HUES48 (cell line): Measurements from ENCODE around the gene SUSD6.

Source experiments
- H3K27ac ChIP-seq: one replicate; pipeline ENCODE4 v1.7.0; 2013; ENCODE audit warnings: low read depth, low read length, inconsistent platforms
- H3K27me3 ChIP-seq: 2 replicates; pipeline ENCODE4 v1.6.1; 2013; ENCODE audit warnings: mild to moderate bottlenecking, low read length; ENCODE audit not compliant: control insufficient read depth, insufficient read depth
- H3K36me3 ChIP-seq: 2 replicates; pipeline ENCODE4 v1.6.1; 2013; ENCODE audit warnings: low read length; ENCODE audit not compliant: control insufficient read depth, insufficient read depth
- H3K4me1 ChIP-seq: 2 replicates; pipeline ENCODE4 v1.6.1; 2013; ENCODE audit warnings: mild to moderate bottlenecking, low read length; ENCODE audit not compliant: control insufficient read depth, insufficient read depth
- H3K4me3 ChIP-seq: 2 replicates; pipeline ENCODE4 v1.5.1; 2013; ENCODE audit warnings: mild to moderate bottlenecking, low read depth, low read length
- H3K9ac ChIP-seq: 2 replicates; pipeline ENCODE4 v1.6.1; 2013; ENCODE audit warnings: mild to moderate bottlenecking, low read depth, low read length, moderate library complexity
- H3K9me3 ChIP-seq: 2 replicates; pipeline ENCODE4 v1.6.1; 2013; ENCODE audit warnings: low read length; ENCODE audit not compliant: control insufficient read depth, insufficient read depth

Gene SUSD6

DNA sequence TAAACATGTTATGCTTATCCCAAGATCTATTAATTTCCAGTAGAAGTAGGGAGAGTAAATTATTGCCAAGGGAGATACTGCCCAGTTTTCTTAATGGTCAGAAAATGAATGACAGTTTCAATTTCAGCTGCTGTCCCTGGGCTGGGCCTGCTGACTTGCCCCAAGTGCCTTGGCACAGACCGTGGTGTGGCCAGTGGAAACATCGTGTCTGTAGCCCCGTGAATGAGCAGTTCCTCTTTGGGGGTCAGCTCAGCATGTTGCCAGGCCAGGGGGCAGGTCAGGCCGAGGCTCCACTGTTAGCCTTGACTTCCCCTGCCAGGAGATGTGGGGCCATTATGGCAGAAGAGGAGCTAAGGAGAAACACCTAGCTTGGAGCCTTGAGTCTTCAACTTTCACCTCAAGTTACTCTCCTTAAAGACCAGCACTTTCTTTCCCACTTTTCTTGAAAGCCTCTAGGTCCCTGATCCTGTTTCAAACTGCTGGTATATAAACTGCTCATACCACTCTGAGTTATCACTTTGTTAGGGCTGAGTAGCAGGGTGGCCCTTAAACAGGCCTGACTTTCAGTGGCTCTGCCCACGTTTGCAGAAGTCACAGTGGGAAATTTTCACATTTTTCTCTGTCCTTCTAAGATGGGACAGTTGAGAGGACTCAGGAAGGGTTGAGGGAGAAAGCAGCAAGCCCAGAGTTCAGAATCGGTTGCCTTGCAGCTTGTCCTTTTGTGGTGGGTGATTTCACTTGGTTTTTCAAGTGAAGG, 73.2 kb downstream of the SUSD6 start:
- H3K27ac ChIP-seq, result no peak overlapping the region
- no peaks in the 10 kb centered on the region for H3K36me3 ChIP-seq
- no peaks in the 10 kb centered on the region for H3K9me3 ChIP-seq
- no peak overlapping the region for H3K9ac ChIP-seq
- H3K27me3 ChIP-seq, result no peaks in the 10 kb centered on the region
- H3K4me1 ChIP-seq, result no peaks in the 10 kb centered on the region
- no peak overlapping the region for H3K4me3 ChIP-seq

- Histone ChIP-seq H3K27me3 (no peaks in the 10 kb centered on the region), H3K27ac (no peak overlapping the region), H3K4me1 (no peaks in the 10 kb centered on the region), H3K9me3 (no peaks in the 10 kb centered on the region), H3K9ac (no peak overlapping the region), H3K36me3 (no peaks in the 10 kb centered on the region), H3K4me3 (no peak overlapping the region)
Observed at GRCh38 chr14:69685218-69685616, 73.8 kb downstream of the SUSD6 start.

DNA sequence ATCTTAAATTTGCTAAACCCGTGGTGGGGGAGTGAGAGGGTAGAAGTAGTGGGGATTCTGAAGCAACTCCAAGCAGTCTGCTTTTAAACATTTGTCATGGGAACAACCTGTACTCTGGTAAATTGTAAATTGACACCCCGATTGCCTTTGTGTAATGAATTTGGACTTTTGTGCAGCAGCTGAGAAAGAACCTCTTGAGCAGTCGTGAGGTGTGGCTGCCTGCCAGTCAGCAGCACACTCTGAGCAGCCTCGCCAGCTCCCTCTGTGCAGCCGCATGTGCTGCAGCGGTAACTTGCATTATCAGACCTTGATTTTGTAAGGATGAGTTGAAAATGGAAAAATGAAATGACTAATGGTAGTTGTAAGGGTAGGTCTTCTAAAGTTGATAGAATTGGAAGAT, 74.3 kb downstream of the SUSD6 start:
- no peak overlapping the region for H3K4me3 ChIP-seq
- no peak overlapping the region for H3K27ac ChIP-seq
- no peaks in the 10 kb centered on the region for H3K27me3 ChIP-seq
- H3K4me1 ChIP-seq, result no peaks in the 10 kb centered on the region
- H3K36me3 ChIP-seq, result no peaks in the 10 kb centered on the region
- H3K9ac ChIP-seq, result no peak overlapping the region
- no peaks in the 10 kb centered on the region for H3K9me3 ChIP-seq

DNA sequence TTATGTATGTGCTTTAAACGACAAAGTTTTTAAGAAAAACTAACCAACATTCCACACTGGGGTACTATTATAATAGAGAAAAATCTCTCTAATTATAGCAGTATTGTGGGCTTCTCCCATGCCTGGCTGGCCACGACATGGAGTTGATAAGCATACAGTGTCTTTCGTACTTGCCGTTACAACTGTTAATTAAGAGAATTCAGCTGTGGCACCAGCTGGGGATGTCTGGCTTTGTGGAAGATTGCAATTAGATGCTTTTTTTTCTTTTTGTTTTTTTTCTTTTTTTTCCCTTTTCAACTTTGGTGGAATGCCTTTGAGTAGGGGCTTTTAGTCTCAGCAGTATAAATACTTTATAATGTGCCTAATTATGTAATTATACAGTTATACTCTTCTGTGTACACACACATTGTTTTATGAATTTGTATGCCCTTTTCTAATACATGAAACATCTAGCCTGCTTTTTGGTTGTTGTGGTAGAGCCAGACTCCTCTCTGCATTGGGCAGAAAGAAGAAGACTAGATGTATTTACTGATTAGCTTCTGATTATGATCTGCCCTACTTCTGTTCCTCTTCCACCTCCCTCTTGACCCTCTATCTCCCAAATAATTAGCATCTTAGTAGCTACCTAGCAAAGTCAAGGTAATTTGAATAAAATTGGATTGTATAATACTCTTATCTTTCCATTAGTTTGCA, 76.4 kb downstream of the SUSD6 start:
- Histone ChIP-seq H3K9ac (no peak overlapping the region), H3K9me3 (no peaks in the 10 kb centered on the region), H3K4me3 (no peak overlapping the region), H3K36me3 (no peaks in the 10 kb centered on the region), H3K27ac (no peak overlapping the region), H3K4me1 (no peaks in the 10 kb centered on the region), H3K27me3 (no peaks in the 10 kb centered on the region)

GRCh38 chr14:69688299-69688649, 76.9 kb downstream of the SUSD6 start:
- H3K27ac ChIP-seq, result no peak overlapping the region
- H3K27me3 ChIP-seq, result no peaks in the 10 kb centered on the region
- no peak overlapping the region for H3K9ac ChIP-seq
- no peak overlapping the region for H3K4me3 ChIP-seq
- no peaks in the 10 kb centered on the region for H3K36me3 ChIP-seq
- no peaks in the 10 kb centered on the region for H3K9me3 ChIP-seq
- no peaks in the 10 kb centered on the region for H3K4me1 ChIP-seq

DNA sequence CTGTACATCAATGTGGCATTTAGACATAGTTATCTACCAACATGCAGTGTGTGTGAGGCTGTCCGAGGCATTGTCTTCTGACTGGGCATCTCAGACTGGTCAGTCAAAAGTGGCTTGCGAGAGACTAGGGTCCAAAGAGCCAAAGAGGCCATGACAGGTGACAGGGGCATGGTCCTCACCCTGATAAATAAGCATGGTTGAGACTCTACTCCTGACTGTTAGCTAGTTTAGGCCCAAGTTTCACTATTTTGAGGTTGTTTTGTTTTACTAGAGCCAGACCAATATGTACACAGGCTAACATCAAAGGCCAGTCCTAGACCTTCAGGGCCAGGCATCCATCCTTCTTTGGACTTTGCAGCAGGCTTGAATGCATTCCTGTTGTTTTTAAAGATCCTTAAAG, 78.6 kb downstream of the SUSD6 start:
- H3K4me1 ChIP-seq, result peaks cover 4% of the 10 kb centered on the region; the same call in 1 of the 2 replicates
- H3K27me3 ChIP-seq, result no peaks in the 10 kb centered on the region
- H3K9me3 ChIP-seq, result no peaks in the 10 kb centered on the region
- no peaks in the 10 kb centered on the region for H3K36me3 ChIP-seq
- no peak overlapping the region for H3K27ac ChIP-seq
- no peak overlapping the region for H3K9ac ChIP-seq
- H3K4me3 ChIP-seq, result no peak overlapping the region

- Histone ChIP-seq H3K9ac (no peak overlapping the region), H3K36me3 (no peaks in the 10 kb centered on the region), H3K27ac (no peak overlapping the region), H3K9me3 (no peaks in the 10 kb centered on the region), H3K27me3 (no peaks in the 10 kb centered on the region), H3K4me3 (no peak overlapping the region), H3K4me1 (peaks cover 20% of the 10 kb centered on the region)
Observed at GRCh38 chr14:69692594-69692993, 81.2 kb downstream of the SUSD6 start.

DNA sequence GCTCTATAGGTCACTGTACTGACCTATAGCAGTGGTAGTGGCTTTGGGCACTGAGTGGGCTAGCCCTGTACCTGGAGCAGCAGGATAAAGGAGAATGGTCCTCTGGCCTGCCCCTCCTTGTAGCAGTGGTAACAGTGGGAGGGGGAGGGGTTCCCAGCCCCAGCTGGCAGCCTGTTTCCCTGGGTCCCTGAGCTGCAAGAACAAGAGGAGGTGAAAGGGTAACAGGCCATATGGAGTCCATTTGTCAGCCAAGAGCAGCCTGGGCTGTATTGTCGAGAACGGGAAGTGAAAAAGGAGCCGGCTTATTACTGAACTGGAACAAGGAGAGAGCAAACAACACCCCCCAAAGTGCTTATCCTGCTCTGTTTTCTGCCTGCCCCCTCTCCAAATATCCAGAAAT, 81.7 kb downstream of the SUSD6 start:
- Histone ChIP-seq H3K4me1 (peaks cover 20% of the 10 kb centered on the region), H3K9ac (no peak overlapping the region), H3K9me3 (no peaks in the 10 kb centered on the region), H3K36me3 (no peaks in the 10 kb centered on the region), H3K27ac (no peak overlapping the region), H3K4me3 (no peak overlapping the region), H3K27me3 (no peaks in the 10 kb centered on the region)

DNA sequence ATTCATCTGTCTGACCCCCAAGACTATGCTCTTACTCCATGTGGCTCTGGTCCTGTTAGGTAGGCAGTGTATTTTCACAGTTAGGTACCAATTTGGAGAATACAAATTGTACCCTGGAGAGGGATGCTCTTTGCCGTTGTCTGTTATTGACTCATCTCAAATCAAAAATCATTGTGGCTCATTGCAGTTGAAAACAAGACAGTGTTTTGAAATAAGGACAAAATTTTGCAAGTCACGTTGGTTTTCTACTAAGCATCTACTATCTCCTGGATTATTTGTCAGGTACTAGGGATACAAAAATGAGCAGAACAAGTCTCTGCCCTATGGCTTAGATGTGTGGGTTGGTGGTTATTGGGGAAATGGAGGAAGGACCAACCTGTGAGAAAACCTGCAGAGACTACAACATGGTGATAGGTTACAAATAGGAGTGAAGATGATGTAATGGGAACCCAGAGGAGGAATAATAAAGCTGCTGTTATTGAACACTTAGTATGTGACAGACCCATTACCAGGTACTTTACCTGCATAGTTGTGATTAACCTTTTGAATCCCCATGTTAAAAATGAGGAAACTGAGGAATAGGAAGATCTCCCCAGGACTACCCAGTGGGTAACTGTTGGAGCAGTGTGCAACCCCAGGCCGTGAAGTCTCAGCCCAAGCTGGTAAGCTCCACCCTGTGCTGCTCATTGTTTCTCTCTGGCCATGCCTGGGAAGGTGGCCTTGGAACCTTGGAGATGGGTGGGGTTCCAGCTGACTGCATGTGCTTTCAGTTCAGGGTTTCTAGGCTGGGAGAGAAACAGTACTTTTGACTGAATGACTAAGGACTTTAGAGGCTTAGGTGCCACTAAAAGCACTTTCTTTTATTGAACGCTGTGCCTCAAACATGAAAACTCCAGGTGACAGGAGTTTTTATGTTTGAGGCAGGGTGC, 82.7 kb downstream of the SUSD6 start:
- no peak overlapping the region for H3K9ac ChIP-seq
- no peaks in the 10 kb centered on the region for H3K9me3 ChIP-seq
- H3K27ac ChIP-seq, result no peak overlapping the region
- no peaks in the 10 kb centered on the region for H3K27me3 ChIP-seq
- H3K36me3 ChIP-seq, result no peaks in the 10 kb centered on the region
- peaks cover 26% of the 10 kb centered on the region for H3K4me1 ChIP-seq
- H3K4me3 ChIP-seq, result no peak overlapping the region

- peaks cover 26% of the 10 kb centered on the region for H3K4me1 ChIP-seq
- H3K27ac ChIP-seq, result no peak overlapping the region
- H3K9me3 ChIP-seq, result no peaks in the 10 kb centered on the region
- no peak overlapping the region for H3K9ac ChIP-seq
- no peaks in the 10 kb centered on the region for H3K27me3 ChIP-seq
- no peaks in the 10 kb centered on the region for H3K36me3 ChIP-seq
- no peak overlapping the region for H3K4me3 ChIP-seq
Observed at GRCh38 chr14:69694730-69695281, 83.4 kb downstream of the SUSD6 start.
